ENCODE data around the gene RCBTB2.

DNA sequence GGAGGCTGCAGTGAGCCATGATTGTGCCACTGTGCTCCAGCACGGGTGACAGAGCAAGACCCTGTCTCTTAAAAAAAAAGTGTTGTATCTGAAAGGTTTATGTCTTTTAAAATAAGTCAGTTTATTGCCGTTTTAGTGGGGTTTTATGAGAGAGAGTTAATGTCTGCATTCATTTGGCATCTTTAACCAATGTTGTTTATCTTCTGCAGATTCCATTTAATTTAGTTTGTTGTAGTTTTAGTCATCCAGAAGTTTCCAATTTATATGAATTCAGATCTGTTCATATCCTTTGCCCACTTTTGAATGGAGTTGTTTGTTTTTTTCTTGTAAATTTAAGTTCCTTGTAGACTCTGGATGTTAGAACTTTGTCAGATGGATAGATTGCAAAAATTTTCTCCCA is 83.2 kb downstream of the RCBTB2 start:
- TF ChIP-seq FOXK2 (IDR thresholded peaks at IDR 0.05) = no peak
- no peak for TF ChIP-seq ZNF384 (IDR thresholded peaks at IDR 0.05)
- TF ChIP-seq LEF1 (IDR thresholded peaks at IDR 0.05; ENCODE audit: borderline replicate concordance) = no peak
- TF ChIP-seq HDGF (IDR thresholded peaks at IDR 0.05; ENCODE audit: borderline replicate concordance) = no peak
- no peak for TF ChIP-seq SUZ12 (IDR thresholded peaks at IDR 0.05)
- TF ChIP-seq SP1 (IDR thresholded peaks at IDR 0.05) = no peak
- TF ChIP-seq ARNT (IDR thresholded peaks at IDR 0.05) = no peak

Measured in HEK293T (cell line).